Measurements from ENCODE around the gene MMP24.

DNA sequence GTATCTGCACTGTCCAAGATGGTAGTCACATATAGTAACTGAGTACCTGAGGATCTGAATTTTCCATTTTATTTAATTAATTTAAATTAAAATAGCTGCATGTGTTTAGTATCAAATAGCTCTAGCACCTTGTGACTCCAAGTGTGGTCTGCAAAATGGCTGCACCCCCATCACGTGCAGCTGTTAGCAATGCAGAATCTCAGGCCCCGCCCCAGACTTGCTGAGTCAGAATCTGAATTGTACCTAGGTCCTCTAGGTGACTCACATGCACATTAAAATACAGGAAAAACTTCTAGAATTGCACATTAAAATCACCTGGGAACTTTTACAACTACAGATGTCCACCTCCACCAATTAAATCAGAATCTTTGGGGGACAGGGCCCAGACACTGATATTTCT, 84.9 kb downstream of the MMP24 start:
- TF ChIP-seq POLR2A (IDR thresholded peaks at IDR 0.05): no peak
- TF ChIP-seq, protein P1, sequence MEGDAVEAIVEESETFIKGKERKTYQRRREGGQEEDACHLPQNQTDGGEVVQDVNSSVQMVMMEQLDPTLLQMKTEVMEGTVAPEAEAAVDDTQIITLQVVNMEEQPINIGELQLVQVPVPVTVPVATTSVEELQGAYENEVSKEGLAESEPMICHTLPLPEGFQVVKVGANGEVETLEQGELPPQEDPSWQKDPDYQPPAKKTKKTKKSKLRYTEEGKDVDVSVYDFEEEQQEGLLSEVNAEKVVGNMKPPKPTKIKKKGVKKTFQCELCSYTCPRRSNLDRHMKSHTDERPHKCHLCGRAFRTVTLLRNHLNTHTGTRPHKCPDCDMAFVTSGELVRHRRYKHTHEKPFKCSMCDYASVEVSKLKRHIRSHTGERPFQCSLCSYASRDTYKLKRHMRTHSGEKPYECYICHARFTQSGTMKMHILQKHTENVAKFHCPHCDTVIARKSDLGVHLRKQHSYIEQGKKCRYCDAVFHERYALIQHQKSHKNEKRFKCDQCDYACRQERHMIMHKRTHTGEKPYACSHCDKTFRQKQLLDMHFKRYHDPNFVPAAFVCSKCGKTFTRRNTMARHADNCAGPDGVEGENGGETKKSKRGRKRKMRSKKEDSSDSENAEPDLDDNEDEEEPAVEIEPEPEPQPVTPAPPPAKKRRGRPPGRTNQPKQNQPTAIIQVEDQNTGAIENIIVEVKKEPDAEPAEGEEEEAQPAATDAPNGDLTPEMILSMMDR (IDR thresholded peaks at IDR 0.05): no peak
- no peak for TF ChIP-seq EP300 (IDR thresholded peaks at IDR 0.05; ENCODE audit: low read depth)
